ENCODE data around the gene ZNF749.

GRCh38 chr19:57434386-57435061, 601 bp upstream of the ZNF749 start:
- TF ChIP-seq, protein P1, sequence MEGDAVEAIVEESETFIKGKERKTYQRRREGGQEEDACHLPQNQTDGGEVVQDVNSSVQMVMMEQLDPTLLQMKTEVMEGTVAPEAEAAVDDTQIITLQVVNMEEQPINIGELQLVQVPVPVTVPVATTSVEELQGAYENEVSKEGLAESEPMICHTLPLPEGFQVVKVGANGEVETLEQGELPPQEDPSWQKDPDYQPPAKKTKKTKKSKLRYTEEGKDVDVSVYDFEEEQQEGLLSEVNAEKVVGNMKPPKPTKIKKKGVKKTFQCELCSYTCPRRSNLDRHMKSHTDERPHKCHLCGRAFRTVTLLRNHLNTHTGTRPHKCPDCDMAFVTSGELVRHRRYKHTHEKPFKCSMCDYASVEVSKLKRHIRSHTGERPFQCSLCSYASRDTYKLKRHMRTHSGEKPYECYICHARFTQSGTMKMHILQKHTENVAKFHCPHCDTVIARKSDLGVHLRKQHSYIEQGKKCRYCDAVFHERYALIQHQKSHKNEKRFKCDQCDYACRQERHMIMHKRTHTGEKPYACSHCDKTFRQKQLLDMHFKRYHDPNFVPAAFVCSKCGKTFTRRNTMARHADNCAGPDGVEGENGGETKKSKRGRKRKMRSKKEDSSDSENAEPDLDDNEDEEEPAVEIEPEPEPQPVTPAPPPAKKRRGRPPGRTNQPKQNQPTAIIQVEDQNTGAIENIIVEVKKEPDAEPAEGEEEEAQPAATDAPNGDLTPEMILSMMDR (IDR thresholded peaks at IDR 0.05) = no peak
- TF ChIP-seq EZH2 (IDR thresholded peaks at IDR 0.05) = no peak
- no peak for TF ChIP-seq EZH2phosphoT487 (IDR thresholded peaks at IDR 0.05)

Data from neural progenitor cell (in vitro differentiated cells).